Upper lobe of left lung (tissue), 6 donors: ENCODE data around the gene USP6NL. TPM values are rescaled to one million over a fixed set of nuclear protein-coding genes. Genes with fewer than 3 reads are reported as not detected.

Experiments used
- ATAC-seq, 2 donors: fragments of 200-7000 bp; cut with Tn5 transposase; one replicate each; pipeline ENCODE4 v1.9.1; 2022; ENCODE audit warnings: mild to moderate bottlenecking in 2 of 2, moderate library complexity in 2 of 2; ENCODE audit not compliant: low FRiP score in 2 of 2
- DNase-seq, 2 donors: peaks; one replicate each; pipeline ENCODE4 v3.0.0-alpha.2; 2019 to 2020
- H3K27ac ChIP-seq, 4 donors: fragments of 200-600 bp; sonication (generic); one replicate each; pipeline ENCODE4 v1.5.1; 2016 to 2019
- H3K27me3 ChIP-seq, 4 donors: fragments of 200-600 bp; sonication (generic); one replicate each; pipeline ENCODE4 v1.5.1; 2017 to 2019
- H3K36me3 ChIP-seq, 4 donors: fragments of 200-600 bp; sonication (generic); one replicate each; pipeline ENCODE4 v1.5.1; 2016 to 2019
- H3K4me1 ChIP-seq, 4 donors: fragments of 200-600 bp; sonication (generic); one replicate each; pipeline ENCODE4 v1.5.1; 2018 to 2019
- H3K4me3 ChIP-seq, 4 donors: fragments of 200-600 bp; sonication (generic); one replicate each; pipeline ENCODE4 v1.5.1; 2017 to 2019; ENCODE audit warnings: mild to moderate bottlenecking in 2 of 4, moderate library complexity in 1 of 4
- H3K9me3 ChIP-seq, 4 donors: fragments of 200-600 bp; sonication (generic); one replicate each; pipeline ENCODE4 v1.5.1; 2018 to 2019
- CTCF ChIP-seq, 6 experiments: fragments of 450-650 bp in 4 of 6; fragments of 200-600 bp in 2 of 6; sonication (generic) in 2 of 6; IDR thresholded peaks; one replicate each; pipeline ENCODE4 v1.5.1; 2016 to 2019; ENCODE audit warnings: antibody characterized with exemption in 6 of 6
- EP300 ChIP-seq, 4 donors: sonication (generic); formaldehyde crosslinking; IDR thresholded peaks; one replicate each; pipeline ENCODE4 v1.5.1; 2017; ENCODE audit warnings: antibody characterized with exemption in 4 of 4, control low read depth in 2 of 4
- POLR2A ChIP-seq, 4 donors: fragments of 450-650 bp; IDR thresholded peaks; one replicate each; pipeline ENCODE4 v1.5.1; 2016 to 2017; ENCODE audit warnings: antibody characterized with exemption in 4 of 4, mild to moderate bottlenecking in 2 of 4
- POLR2AphosphoS5 ChIP-seq, 2 donors: sonication (generic); formaldehyde crosslinking; IDR thresholded peaks; one replicate each; pipeline ENCODE4 v1.5.1; 2017; ENCODE audit warnings: antibody characterized with exemption in 2 of 2
- WGBS, 2 donors: methylation state at CpG; one replicate each; pipeline ENCODE4 v1.1.5; 2017 to 2018; 5-methylcytosine and 5-hydroxymethylcytosine counted together
- total RNA-seq, 6 donors: library from RNA; depleted of rRNA in 4 of 6; stranded (reverse); fragments of >200 nt in 4 of 6; gene quantifications; one replicate each; pipeline versions ENCODE4 v1.1.0 to v1.2.1, GENCODE V29; 2016 to 2021
- donor health status: DM: no; HTN: no; CAD: no; lungs with moderate emphysema.
- donor health status: DM: no; HTN: yes; CAD: no; lungs with severe emphysema.

Gene USP6NL
- total RNA-seq, 6 donors from 2014 or later, result 16.4 to 28.6 (median 21.8) TPM

GRCh38 chr10:11431216-11431555 is 180.3 kb downstream of the USP6NL start:
- H3K4me3 ChIP-seq, result no peak overlapping the region
- no peak overlapping the region for H3K27ac ChIP-seq
- TF ChIP-seq POLR2AphosphoS5 (IDR thresholded peaks at IDR 0.05) (no peak), EP300 (IDR thresholded peaks at IDR 0.05) (no peak), POLR2A (IDR thresholded peaks at IDR 0.05) (no peak), CTCF (IDR thresholded peaks at IDR 0.05) (no peak)
- peaks cover 0 to 8% (median 3%) of the 10 kb centered on the region in 4 donors for H3K9me3 ChIP-seq
- no peaks in the 10 kb centered on the region for H3K36me3 ChIP-seq
- DNase-seq (no peak), ATAC-seq (no peak)
- H3K4me1 ChIP-seq, result no peaks in the 10 kb centered on the region
- 87 to 91% methylated on average over 4 of the region's 4 CpGs for WGBS, 2 donors
- no peaks in the 10 kb centered on the region for H3K27me3 ChIP-seq

- ATAC-seq (no peak), DNase-seq (no peak)
- Histone ChIP-seq H3K4me1 (no peaks in the 10 kb centered on the region), H3K36me3 (no peaks in the 10 kb centered on the region), H3K4me3 (no peak overlapping the region), H3K27ac (no peak overlapping the region), H3K9me3 (peaks cover 0 to 8% (median 3%) of the 10 kb centered on the region in 4 donors), H3K27me3 (no peaks in the 10 kb centered on the region)
- TF ChIP-seq POLR2AphosphoS5 (IDR thresholded peaks at IDR 0.05) (no peak), CTCF (IDR thresholded peaks at IDR 0.05) (no peak), EP300 (IDR thresholded peaks at IDR 0.05) (no peak)
- WGBS, 2 donors, result 94 to 96% methylated on average over 12 to 23 of the region's 23 CpGs
Measured at GRCh38 chr10:11430421-11431215, 180.8 kb downstream of the USP6NL start.

GRCh38 chr10:11429439-11430052 is 181.9 kb downstream of the USP6NL start:
- ATAC-seq, result no peak
- TF ChIP-seq POLR2A (IDR thresholded peaks at IDR 0.05) (no peak), POLR2AphosphoS5 (IDR thresholded peaks at IDR 0.05) (no peak), CTCF (IDR thresholded peaks at IDR 0.05) (no peak), EP300 (IDR thresholded peaks at IDR 0.05) (no peak)
- Histone ChIP-seq H3K27ac (no peak overlapping the region), H3K9me3 (peaks cover 0 to 8% (median 3%) of the 10 kb centered on the region in 4 donors), H3K27me3 (no peaks in the 10 kb centered on the region), H3K4me1 (no peaks in the 10 kb centered on the region), H3K4me3 (no peak overlapping the region), H3K36me3 (no peaks in the 10 kb centered on the region)
- DNase-seq, result no peak
- 86 to 93% methylated on average over 6 to 8 of the region's 8 CpGs for WGBS, 2 donors

- Histone ChIP-seq H3K9me3 (peaks cover 0 to 13% (median 3%) of the 10 kb centered on the region in 4 donors), H3K4me1 (no peaks in the 10 kb centered on the region), H3K27ac (no peak overlapping the region), H3K27me3 (no peaks in the 10 kb centered on the region), H3K36me3 (no peaks in the 10 kb centered on the region), H3K4me3 (no peak overlapping the region)
- 66 to 72% methylated on average over 2 of the region's 2 CpGs for WGBS, 2 donors
- TF ChIP-seq POLR2AphosphoS5 (IDR thresholded peaks at IDR 0.05) (no peak), EP300 (IDR thresholded peaks at IDR 0.05) (no peak), POLR2A (IDR thresholded peaks at IDR 0.05) (no peak), CTCF (IDR thresholded peaks at IDR 0.05) (no peak)
- no peak for DNase-seq
- no peak for ATAC-seq
Measured at GRCh38 chr10:11425676-11426075, 185.8 kb downstream of the USP6NL start.

GRCh38 chr10:11425296-11425610 is 186.2 kb downstream of the USP6NL start:
- Histone ChIP-seq H3K27ac (no peak overlapping the region), H3K36me3 (no peaks in the 10 kb centered on the region), H3K27me3 (no peaks in the 10 kb centered on the region), H3K4me1 (no peaks in the 10 kb centered on the region), H3K9me3 (peaks cover 0 to 13% (median 3%) of the 10 kb centered on the region in 4 donors), H3K4me3 (no peak overlapping the region)
- 89 to 97% methylated on average over 3 of the region's 3 CpGs for WGBS, 2 donors
- ATAC-seq (no peak), DNase-seq (no peak)
- no peak for TF ChIP-seq POLR2AphosphoS5 (IDR thresholded peaks at IDR 0.05)
- TF ChIP-seq POLR2A (IDR thresholded peaks at IDR 0.05), result no peak
- TF ChIP-seq CTCF (IDR thresholded peaks at IDR 0.05), result no peak
- TF ChIP-seq EP300 (IDR thresholded peaks at IDR 0.05), result no peak
